Activated CD8-positive, alpha-beta memory T cell treated with anti-CD3 and anti-CD28 coated beads, Interleukin-2, amount 50 U/mL, for 1 hour (primary cell): ENCODE data around the gene RSPRY1.

Source experiments
- DNase-seq: peaks from one replicate; pipeline ENCODE4 v3.0.0-alpha.2; 2020; ENCODE audit errors: extremely low read depth

The RSPRY1 gene

DNA sequence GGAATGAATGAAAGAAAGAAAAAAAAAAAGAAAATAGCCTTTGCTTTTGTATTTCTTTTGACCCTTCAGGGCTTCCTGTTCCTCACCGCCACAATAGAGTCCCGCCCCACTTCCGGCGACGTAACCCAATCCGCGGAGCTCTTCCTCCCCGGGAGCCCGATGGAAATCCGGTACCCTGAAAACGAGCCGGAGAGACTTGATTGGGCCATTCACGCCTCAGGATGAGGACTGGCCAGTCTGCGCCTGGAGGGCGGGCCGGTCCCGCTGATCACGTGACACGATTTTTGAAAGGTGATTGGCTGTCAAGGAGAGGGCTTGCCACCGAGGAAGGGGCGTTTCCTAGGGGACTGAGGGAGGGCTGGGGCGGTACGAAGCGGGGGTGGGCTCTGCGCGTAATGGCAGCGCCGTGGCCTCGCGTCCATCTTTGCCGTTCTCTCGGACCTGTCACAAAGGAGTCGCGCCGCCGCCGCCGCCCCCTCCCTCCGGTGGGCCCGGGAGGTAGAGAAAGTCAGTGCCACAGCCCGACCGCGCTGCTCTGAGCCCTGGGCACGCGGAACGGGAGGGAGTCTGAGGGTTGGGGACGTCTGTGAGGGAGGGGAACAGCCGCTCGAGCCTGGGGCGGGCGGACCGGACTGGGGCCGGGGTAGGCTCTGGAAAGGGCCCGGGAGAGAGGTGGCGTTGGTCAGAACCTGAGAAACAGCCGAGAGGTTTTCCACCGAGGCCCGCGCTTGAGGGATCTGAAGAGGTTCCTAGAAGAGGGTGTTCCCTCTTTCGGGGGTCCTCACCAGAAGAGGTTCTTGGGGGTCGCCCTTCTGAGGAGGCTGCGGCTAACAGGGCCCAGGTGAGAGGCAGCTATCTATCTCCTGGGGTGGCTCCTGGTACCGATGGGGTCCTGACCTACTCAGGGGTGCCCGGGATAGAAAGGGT is at the start of gene RSPRY1, which contains the start of gene PSME3IP1:
Gene RSPRY1 (plus strand): TSS at position 385 of the 927 bp plus-strand sequence. CDS start 18,330 bp downstream, outside the sequence.
Gene PSME3IP1 (minus strand): TSS at position 95 of the 927 bp plus-strand sequence. CDS start 12,185 bp downstream, outside the sequence.
- DNase-seq, result peak; percentile 98

DNA sequence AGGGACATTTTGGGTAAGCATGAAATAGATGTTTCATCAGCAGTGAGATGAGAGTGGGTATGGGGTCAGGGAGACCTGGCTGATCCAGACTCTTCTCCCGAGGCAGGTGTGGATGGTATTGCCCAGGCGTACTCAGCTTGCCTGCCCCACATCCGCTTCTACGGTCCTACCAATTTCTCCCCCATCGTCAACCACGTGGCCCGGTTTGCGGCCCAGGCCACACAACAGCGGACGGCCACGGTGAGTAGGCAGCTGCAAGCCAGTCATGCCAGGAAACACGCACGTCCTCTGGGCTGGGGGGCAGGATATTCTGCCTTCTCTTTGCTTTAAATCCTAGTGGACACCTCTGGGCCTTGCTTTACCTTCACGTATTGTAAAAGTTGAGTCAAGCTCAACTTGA is 49.1 kb upstream of the RSPRY1 start:
- no peak for DNase-seq

DNA sequence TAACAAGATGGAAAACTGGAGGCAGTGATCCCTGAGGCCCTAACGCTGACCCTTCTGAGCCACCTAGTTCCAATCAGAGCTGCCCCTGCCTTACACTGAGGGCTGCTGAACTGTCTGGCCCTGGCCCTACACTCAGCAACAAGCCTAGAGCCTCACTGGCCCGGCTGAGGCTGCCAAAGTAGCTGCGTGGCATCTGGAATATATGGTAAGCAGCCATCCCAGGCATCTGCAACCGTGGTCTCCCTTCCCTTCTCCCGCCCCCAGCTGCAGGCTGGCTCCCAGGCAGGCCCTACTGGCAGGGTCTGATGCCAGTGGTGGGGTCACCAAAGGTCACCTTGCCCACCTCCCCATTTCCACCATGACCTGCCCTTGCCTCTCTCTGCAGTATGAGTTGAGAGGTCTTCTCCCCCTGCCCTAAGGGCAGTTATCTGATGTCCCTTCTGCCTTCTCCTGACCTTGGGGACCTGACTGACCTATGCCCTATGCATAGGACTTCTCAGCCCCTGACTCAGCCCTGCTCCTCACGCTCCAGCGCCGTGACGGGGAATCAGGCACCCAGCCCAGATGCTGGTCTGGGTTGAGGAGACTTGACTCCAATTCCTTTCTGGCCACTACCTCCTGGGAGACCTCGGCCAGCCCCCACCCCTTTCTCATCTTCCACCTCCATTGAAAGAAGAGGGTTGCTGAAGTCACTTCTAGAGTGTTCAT is 48.4 kb upstream of the RSPRY1 start:
- DNase-seq, result no peak

DNA sequence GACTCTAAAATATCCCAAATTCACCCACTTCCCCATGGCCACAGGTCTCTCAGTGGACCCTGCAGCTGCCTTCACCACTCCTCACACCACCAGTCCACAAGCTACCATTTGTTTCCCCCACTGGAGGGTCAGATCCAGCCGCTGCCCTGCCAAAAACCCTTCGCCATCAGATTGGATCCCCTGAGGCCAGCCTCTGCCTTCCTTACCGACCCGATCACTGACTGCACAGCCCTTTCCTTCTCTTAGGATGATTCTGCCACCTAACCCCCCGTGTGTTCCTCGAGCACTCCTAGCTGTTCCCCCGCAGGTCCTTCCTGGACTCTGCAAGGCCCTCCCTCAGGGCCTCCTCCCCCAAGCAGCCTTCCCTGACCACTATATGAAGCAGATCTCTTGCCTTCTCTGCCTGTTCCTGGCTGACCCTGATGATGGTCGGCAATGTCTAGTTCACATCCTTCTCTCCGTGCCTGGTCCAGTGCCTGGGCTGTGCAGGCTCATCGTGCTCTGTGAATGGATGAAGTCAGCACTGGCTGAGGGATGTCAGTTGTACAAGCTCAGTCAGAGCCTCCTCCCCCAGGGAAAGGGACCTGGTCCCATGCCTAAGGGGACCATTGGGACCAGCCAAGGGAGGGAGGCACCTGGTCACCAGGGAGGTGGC is 47.7 kb upstream of the RSPRY1 start:
- DNase-seq, result no peak

DNA sequence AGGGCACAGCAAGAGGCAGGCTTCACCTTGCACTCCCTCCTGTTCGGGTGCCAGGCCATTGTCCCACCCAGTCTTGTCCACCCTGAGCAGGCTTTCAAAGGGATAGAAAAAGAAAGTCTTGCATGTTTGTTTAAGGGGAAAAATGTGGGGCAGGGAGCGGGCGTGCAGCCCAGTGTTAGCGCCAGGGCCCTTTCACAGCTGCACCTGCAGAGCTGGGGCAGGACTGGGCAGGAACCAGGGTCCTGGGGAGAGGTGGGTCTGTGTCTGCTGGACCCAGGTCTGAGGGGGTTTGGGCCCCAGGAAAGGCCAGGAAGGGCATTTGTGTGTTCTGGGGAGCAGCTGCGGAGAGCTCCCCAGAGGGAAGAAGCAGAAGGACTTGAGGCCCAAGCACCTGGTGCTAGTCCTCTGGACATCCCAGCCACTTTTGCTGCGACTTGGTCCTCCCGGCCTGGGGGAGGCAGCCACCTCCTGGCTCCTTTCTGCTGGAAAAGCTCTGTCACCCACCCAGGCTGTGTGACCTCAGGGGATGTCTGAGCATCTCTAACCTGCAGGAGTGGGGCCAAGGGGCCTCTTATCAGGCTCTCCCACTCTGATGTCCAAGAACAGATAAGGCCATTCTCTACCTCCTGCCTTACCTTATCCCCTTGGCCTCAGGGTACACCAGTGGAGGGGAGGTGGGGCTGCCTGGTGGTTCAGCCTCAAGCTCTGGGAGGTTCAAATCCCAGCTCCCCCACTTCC is 45.0 kb upstream of the RSPRY1 start:
- DNase-seq, result no peak

DNA sequence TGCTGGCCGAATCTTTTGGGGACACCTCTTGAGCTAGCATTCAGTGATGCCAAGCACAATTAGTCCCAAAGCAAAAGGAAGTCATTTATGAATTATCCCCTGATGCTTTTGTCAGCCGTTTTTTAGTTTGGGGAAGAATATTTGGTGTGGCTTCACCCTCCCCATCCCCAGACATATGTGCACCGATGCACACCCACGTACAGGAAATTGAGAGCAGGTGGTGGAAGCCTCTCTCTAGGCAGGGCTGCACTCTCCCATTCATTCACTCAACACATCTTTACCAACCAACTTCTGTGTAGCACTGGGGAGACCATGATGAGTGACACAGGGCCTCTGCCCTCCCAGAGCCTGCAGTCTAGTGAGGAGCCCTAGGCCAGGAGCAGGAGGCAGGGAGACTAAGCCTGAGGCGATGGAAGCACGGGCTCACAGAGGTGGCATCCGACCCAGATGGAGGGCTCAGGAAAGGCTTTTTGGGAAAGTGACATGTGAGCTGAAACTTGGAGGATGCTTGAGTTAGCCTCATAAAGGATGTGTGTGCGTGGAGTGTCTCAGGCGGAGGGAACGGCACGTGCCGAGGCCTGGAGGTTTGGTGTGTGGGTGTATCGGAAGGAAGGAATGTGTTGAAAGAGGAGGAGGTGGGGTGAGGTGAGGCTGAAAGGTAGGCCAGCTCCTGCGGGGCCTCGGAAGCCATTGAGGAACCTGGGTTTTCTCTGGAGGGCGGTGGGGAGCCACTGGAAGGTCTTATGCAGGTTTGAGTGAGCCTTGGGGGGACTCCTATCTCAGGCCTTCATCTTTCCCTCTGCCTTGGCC is 44.1 kb upstream of the RSPRY1 start:
- DNase-seq, result no peak

DNA sequence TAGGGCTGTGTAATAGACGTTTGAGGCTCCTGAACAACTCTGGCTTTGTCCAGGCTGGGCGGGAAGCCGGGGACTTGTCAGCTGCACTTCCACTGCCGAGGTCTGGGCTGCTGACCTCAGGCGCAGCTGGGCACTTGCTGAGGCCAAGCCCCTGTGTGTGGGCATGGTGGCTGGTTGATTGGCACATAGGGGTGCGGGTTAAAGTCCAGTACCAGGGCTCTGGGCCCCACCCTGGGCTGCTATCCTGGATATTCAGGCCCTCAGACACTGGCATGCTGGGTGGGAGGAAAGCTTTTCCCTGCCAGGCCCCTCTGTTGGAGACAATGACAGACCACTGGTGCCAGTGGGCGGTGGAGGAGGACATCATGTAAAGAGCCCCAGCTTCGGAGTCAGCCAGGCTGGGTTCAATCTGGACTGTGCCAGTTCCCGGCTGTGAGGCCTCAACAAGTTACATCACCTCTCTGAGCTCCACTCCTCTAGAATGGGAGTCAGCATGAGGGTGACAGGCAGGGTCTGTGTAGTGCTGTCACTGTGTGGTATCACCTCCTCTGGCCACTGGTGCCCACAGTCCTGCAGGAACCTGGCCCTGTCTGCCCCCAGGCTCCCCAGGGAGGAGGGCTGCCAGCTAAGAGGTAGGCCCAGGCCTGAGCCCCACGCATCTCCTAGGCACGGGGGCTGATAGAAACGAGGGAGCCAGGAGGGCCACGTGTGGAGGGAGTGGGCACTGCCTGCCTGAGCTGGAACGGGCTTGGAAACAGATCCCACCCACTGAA is 42.8 kb upstream of the RSPRY1 start:
- DNase-seq, result no peak

DNA sequence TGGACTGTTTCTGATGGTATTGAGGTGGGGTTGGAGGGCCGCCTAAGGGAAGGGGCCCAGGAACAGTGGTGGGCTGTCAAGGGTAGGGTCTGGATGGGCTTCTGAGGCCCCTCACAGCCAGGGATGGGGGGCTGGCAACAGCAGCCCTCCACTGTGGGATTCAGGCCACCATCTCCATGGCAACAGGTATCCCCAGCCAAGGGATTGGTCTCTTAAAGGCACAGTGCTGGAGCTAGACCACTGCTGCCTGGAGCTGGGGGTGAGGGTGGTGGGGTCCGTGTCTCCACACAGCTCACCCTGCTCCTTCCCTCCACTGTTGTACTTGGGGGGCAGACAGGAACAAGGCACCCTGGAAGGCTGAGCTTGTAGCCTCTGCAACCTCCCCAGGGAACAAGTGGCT is 42.1 kb upstream of the RSPRY1 start:
- no peak for DNase-seq

DNA sequence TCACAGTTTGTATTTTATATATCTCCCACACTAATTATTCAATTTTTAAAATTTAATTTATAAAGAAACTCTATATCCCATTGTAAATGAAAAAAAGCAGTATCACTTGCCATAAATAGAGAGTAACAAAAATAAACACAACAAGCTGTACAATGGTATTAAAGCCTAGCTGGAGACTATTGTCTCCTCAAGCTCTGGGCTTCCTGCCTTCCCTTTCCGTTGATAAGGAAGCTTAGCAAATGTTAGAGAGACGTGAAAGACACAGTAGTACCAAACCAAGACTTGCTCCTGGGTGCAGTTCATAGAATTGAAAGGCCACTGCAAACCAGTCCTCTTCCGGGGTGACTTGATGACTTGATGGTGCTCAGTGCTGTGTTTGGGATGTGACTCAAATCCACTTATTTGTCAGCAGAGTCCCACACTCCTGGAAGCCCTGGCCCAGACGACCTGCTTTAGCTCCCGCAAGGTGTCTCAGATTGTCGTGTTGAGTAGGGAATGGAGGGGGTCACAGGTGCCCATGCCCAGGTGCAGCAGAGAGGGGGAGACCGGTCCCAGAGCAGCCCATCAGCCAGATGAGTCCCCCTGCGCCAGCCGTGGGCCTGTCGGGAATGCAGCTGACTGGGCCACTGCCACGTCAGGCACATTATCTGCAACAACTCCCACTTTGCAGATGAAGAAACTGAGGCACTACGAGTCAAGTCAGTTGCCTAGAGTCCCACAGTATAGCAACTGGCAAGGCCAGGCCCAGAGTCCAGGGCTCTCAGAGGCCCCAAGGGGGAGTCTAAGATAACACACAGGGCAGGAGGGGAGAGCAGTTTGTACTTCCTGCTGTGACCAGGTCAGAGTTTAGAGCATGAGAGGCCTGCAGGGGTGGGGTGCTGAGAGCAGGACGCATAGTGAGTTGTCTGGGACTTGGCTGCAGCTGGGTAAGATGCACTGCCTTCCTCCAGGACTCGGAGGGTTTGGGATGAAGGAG is 40.8 kb upstream of the RSPRY1 start:
- DNase-seq, result no peak

DNA sequence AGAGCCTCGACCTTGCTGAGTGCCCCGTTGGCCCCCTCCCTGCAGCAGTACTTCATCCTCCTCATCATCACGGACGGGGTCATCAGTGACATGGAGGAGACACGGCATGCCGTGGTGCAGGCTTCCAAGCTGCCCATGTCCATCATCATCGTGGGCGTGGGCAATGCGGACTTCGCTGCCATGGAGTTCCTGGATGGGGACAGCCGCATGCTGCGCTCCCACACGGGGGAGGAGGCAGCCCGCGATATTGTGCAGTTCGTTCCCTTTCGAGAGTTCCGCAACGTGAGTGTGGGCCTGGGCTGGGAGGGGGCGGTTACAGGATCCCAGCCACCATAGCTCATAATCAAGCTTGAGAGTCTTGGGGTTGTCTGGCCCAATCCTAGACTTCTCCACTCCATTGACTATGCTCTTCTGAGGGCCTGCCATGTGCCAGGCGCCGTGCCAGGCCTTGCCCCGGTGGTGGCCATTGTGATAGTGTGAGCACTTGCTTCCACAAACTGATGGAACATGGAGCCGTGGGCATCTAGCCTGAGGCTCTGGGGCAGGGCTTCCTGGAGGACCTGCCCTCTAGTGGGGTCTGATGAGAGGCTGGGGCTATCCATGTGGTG is 40.0 kb upstream of the RSPRY1 start:
- DNase-seq, result no peak

DNA sequence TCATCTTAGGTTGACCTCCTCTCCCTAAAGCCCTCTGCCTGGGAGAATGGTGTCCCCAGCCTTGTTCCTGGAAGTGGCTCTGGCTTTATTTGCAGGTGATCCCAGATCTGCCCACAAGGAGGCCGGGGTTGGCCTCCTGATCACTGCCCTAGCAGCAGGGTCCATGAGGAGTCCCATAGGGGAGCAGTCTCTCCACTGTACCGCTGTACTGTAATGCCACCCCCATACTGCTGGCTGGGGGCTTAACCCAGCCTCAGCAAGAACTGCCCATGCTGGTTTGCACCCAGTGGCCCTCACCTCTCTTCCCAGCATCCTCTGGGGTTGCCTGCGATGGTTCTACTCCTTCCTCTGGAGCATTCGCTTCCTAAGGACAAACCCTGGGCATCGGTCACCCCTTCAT is 39.4 kb upstream of the RSPRY1 start:
- DNase-seq, result no peak

DNA sequence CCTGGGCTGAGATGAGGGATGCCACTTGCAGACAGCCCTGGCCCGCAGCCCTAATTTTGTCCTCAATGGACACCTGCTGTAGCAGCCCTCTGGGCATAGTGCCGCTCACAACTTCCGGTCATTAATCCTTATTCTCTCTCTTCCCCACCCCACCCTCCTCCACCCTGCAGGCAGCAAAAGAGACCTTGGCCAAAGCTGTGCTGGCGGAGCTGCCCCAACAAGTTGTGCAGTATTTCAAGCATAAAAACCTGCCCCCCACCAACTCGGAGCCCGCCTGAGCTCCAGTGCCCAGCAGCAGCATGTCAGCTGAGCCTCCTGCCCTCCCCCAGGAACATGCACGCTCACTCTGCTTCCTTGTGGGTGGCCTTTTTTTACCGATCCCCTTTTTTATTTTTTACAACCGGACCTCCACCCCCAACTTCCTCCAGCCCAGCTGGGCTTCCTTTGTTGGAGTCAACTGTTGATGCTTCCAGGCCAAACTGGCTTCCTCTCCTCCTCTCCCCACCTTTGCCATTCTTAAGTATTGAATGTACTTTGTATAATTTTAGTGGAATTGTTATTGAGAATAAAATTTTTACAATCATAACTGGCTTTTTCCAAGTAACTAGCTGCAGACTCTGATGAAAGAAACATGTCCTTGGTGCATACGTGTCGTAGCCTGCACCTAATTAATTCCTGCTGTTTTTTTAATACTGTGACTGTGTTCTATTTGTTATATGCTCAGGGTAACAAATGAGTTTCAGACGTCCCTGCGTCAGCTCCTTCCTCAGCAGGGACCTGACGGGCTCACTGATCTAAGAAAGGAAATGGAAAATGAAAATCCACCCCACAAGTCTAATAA is 38.5 kb upstream of the RSPRY1 start:
- DNase-seq, result no peak

DNA sequence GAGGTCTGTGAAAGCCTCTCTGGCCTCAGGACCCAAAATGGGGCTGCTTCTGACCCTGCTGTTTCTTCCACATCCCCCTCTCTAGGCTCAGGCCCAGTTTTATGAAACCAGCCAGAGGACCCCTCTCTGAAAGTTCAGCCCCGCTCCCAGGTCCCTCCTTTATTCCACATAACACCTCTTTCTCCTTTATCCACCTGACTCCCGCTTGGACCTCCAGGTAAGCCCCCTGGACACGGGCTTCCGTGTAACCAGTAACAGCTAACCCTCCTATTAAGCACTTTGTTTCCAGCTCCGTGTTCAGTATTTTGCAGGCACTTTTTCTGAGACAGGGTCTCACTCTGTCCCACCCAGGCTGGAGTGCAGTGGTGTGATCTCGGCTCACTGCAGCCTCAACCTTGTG is 37.6 kb upstream of the RSPRY1 start:
- DNase-seq, result no peak

DNA sequence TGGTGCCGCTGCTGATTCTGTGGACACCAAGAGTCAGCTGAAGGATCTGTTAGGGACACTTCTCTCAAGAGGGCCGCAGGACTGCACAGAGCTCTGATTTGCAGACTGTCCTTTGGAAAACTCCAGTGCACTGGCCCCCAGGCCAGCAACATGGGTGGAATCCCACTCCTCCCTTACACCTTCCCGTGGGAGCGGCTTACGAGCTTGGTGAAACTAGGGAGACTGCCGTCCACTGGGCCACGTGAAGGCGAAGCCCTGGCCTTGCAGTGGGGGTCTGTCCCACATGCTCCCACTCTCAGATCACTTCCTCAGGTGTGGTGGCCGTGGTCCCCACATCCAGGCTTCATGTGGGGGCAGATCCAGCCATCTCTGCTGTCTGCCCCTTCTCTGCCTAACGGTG is 36.7 kb upstream of the RSPRY1 start:
- no peak for DNase-seq

DNA sequence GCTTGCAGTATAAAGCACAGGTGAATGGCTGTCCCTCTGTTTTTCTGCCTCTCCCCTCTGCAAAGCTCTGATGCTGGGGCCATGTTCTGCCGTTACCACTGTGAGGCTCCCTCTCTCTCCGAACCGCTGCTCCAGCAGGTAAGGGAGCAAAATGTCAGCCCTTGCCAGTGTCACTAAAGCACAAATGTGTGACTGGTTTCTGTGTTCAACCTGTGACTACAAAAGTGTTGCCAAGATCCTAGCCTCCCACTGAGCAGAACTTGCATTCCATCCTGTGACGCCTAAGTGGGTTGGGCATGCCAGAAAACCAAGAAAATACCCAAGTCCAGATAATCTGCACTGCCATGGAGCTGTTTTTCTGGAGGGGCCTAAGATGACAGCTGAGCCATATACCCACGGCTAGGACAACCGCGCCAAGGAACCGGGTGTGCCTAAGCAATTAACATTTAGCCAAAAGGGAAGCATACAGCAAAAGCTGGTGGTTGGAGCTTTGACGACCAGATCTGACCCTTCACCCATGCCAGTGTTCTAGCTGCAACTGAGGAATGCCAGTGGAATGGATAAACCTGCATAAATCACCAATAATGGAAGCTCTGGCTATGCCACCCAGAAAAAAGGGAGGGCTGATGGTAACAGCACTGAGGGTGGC is 35.3 kb upstream of the RSPRY1 start:
- DNase-seq, result no peak

DNA sequence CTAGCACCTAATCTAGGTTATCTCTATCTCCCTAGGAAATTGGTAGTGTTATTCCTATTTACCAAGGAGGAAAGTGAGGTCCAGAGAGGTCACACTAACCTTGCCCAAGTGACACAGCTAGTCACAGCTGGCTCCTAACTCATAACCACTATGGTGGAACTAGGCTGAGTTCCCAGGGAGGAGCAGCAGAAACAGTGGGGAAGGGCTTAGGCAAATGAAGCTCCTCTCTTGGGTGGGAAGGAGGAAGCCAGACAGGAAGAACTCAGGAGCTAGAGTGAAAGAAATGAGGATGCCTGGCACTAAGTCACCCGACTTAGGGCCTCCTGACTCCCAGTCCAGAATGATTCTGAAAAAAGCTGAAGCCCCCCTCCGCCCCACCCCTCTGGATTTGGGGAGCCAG is 34.8 kb upstream of the RSPRY1 start:
- no peak for DNase-seq
